Kidney epithelial cell (primary cell): ENCODE measurements around the gene HOXA13. TPM values are rescaled to one million over a fixed set of nuclear protein-coding genes. Genes with fewer than 3 reads are reported as not detected.

Source experiments
- DNase-seq: peaks from one replicate; pipeline ENCODE4 v3.0.0-alpha.2; 2010; ENCODE audit warnings: low read depth
- H3K27me3 ChIP-seq: 2 replicates; pipeline ENCODE4 v1.6.0; 2011; ENCODE audit warnings: low read length; ENCODE audit not compliant: control insufficient read depth, insufficient read depth
- H3K36me3 ChIP-seq: 2 replicates; pipeline ENCODE4 v1.5.1; 2011; ENCODE audit warnings: low read length; ENCODE audit not compliant: control insufficient read depth, insufficient read depth
- H3K4me3 ChIP-seq: 2 replicates; pipeline ENCODE4 v1.5.1; 2011; ENCODE audit warnings: low read depth, mild to moderate bottlenecking, control low read depth, low read length
- total RNA-seq: library from RNA; depleted of rRNA; stranded (reverse); fragments of >200 nt; gene quantifications from 2 replicates; pipeline ENCODE4 v1.2.3, GENCODE V29; 2015
- TF ChIP-seq, protein P1 (sequence below): IDR thresholded peaks from 2 replicates; pipeline ENCODE4 v1.5.1; 2011; ENCODE audit warnings: mild to moderate bottlenecking, moderate library complexity, low read length, control low read depth, inconsistent platforms; ENCODE audit not compliant: insufficient read depth, poor library complexity, severe bottlenecking

Gene HOXA13
- total RNA-seq, 1 donor from 2014 or later: not detected

DNA sequence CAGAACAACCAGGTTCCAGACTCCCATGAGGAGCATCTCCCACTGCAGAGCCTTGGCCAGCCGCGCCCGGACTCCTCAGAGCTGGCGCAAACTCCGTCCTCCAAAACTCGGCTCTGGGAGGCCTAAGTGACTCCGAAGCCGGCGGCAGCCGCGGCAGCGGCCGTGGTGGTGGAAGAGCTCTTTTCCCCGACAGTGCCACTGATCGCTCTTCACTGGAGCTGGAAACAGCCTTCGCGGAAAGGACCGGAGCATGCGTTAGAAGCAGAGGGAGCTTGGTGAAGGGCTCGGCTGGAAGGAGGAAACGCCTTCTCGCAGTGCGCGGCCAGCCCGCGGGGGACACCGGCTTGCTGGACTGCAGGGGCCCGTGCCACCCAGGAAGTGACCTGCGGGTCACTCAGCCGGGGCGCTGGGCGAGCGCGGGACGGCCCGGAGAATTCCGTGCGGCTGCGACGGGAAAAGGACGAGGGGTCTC lies 5.0 kb upstream of the HOXA13 start:
- no peaks in the 10 kb centered on the region for H3K36me3 ChIP-seq
- H3K4me3 ChIP-seq: no peak overlapping the region
- TF ChIP-seq, protein P1, sequence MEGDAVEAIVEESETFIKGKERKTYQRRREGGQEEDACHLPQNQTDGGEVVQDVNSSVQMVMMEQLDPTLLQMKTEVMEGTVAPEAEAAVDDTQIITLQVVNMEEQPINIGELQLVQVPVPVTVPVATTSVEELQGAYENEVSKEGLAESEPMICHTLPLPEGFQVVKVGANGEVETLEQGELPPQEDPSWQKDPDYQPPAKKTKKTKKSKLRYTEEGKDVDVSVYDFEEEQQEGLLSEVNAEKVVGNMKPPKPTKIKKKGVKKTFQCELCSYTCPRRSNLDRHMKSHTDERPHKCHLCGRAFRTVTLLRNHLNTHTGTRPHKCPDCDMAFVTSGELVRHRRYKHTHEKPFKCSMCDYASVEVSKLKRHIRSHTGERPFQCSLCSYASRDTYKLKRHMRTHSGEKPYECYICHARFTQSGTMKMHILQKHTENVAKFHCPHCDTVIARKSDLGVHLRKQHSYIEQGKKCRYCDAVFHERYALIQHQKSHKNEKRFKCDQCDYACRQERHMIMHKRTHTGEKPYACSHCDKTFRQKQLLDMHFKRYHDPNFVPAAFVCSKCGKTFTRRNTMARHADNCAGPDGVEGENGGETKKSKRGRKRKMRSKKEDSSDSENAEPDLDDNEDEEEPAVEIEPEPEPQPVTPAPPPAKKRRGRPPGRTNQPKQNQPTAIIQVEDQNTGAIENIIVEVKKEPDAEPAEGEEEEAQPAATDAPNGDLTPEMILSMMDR: no peak
- H3K27me3 ChIP-seq: peaks cover 86% of the 10 kb centered on the region
- no peak for DNase-seq

DNA sequence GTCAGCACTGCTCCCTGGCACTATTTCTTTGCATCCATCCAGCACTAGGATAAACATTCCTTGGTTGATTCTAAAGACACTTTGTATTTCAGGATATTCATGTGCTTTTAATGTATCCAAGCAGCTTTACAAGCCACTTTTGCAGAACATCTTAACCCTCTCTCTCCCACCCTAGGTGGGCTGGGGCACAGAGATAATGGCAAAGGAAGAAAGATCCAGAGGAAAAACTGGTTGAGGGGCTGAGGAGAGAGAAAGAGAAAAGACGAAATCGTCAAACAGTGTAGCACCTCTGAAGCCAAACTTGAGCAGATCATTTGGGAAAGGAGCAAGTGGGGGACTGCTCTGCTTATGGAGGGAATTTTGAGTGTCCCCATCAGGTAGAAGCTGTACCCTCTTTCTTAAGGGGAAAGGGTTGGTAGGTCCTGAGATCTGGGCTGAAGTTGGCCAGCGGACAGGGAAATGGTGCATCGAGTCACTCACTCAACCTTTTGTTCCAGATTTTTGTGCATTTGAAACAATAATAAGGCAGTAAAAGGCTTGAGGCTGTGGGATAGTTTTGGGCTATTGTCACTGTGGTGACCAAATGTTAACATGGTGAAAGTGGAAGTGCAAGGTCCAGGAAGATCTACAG lies 4.2 kb upstream of the HOXA13 start:
- Histone ChIP-seq H3K27me3 (peaks cover 85% of the 10 kb centered on the region), H3K4me3 (no peak overlapping the region), H3K36me3 (no peaks in the 10 kb centered on the region)
- TF ChIP-seq, protein P1: no peak
- no peak for DNase-seq

DNA sequence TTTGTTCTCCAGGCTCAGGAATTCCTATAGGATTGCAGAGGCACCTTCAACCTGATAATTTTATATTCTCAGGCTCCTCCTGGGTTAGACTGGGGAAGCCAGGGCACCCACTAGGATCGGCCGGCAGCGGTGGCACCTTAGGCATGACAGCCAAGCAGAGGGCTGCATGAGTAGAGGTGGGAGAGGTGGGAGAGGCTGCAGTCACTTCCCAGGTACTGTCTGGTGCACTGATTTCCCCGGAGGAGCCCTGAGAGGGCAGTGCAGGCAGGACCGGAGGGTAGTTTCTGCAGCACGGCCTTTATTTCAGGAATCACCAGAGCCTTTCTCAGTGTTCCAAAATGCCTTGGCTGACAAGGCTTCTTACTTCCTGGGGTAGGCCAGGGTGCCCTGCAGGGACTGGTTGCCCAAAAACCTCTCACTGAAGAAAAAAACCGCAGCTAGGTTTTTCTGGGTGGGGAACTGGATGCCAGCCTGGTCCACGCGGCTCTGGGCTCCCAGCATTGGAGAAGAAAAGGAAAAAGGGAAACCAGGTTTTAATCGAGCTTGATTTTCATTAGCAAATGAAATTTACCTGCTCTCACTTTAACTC lies 3.6 kb upstream of the HOXA13 start:
- no peaks in the 10 kb centered on the region for H3K36me3 ChIP-seq
- H3K4me3 ChIP-seq: no peak overlapping the region
- TF ChIP-seq, protein P1: no peak
- H3K27me3 ChIP-seq: peaks cover 85% of the 10 kb centered on the region
- no peak for DNase-seq

DNA sequence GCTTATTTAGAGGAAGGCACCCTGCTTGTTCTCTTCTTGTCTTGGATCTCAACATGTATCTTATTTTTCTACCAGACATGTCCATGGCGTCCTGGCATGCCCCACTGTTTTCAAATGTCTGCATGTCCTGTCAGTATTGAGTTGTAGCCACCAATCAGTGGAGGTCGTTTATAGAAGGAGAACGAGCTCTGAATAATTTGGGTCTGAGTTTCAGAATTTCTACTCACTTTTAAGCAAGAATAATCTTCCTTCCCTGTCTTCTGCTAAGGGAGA lies 2.9 kb upstream of the HOXA13 start:
- Histone ChIP-seq H3K4me3 (no peak overlapping the region), H3K27me3 (peaks cover 85% of the 10 kb centered on the region), H3K36me3 (no peaks in the 10 kb centered on the region)
- no peak for DNase-seq
- TF ChIP-seq, protein P1: no peak

DNA sequence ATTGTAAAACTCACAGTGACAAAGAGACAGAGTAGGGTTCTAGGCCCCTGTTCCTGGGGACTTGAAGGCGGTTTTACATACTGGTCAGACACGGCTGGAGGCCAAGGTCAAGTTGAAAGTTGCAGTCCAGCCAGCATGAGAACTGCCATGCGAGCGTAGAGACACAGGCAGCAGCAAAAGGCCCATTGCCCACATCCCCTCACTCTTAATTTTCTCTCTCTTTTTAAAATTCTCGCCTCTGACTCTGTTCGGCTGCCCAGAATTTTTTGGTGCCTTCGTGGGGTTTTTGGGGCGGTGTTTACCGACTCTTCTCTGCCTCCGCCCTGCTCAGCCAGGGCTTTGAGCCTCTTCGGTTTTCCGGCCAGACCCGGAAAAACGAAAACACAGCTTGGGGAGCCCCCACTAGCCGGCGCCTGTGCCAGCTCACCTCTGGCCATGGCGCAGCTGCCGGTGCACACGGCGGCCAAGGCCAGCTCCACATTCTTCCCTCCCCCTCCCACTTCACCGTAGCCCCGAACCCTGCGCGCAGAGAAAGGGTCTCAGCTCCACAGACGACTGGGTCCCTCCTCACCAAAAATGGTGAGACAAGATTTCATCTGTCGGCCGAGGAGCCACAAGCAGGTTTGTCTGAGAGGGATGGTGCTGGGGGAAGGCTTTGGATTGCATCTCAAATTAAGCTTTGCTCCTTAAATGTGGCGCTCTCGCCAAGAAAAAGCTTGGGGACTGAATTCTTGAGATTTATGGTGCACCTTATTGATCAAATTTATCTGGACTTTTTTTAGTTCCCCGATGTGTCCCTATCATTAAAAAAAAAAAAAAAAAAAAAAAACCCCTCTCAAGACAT lies 2.3 kb upstream of the HOXA13 start:
- Histone ChIP-seq H3K4me3 (no peak overlapping the region), H3K27me3 (peaks cover 87% of the 10 kb centered on the region), H3K36me3 (no peaks in the 10 kb centered on the region)
- no peak for DNase-seq
- TF ChIP-seq, protein P1: no peak
